GM12864 (cell line): ENCODE measurements around the gene HDAC7.
"Not testable (repeated sequence)": the region's sequence is repeated elsewhere in the genome, so short reads cannot be mapped to it uniquely, and the experiment has no call there.

Source experiments
- DNase-seq: peaks from one replicate; pipeline ENCODE4 v3.0.0-alpha.2; 2011; ENCODE audit warnings: low read depth
- H3K4me3 ChIP-seq: 2 replicates; pipeline ENCODE4 v1.5.1; 2011; ENCODE audit warnings: mild to moderate bottlenecking, low read depth, low read length, control low read depth
- TF ChIP-seq, protein P1 (sequence below): IDR thresholded peaks from 2 replicates; pipeline ENCODE4 v1.5.1; 2011; ENCODE audit warnings: low read depth, mild to moderate bottlenecking, moderate library complexity, low read length, control low read depth, inconsistent platforms; ENCODE audit errors: missing control alignments

HDAC7 gene

GRCh38 chr12:47818007-47818376 is 1.7 kb downstream of the HDAC7 start:
- TF ChIP-seq, protein P1, sequence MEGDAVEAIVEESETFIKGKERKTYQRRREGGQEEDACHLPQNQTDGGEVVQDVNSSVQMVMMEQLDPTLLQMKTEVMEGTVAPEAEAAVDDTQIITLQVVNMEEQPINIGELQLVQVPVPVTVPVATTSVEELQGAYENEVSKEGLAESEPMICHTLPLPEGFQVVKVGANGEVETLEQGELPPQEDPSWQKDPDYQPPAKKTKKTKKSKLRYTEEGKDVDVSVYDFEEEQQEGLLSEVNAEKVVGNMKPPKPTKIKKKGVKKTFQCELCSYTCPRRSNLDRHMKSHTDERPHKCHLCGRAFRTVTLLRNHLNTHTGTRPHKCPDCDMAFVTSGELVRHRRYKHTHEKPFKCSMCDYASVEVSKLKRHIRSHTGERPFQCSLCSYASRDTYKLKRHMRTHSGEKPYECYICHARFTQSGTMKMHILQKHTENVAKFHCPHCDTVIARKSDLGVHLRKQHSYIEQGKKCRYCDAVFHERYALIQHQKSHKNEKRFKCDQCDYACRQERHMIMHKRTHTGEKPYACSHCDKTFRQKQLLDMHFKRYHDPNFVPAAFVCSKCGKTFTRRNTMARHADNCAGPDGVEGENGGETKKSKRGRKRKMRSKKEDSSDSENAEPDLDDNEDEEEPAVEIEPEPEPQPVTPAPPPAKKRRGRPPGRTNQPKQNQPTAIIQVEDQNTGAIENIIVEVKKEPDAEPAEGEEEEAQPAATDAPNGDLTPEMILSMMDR = no peak
- DNase-seq = no peak
- H3K4me3 ChIP-seq = no peak overlapping the region; the same call in 1 of the 2 replicates

DNA sequence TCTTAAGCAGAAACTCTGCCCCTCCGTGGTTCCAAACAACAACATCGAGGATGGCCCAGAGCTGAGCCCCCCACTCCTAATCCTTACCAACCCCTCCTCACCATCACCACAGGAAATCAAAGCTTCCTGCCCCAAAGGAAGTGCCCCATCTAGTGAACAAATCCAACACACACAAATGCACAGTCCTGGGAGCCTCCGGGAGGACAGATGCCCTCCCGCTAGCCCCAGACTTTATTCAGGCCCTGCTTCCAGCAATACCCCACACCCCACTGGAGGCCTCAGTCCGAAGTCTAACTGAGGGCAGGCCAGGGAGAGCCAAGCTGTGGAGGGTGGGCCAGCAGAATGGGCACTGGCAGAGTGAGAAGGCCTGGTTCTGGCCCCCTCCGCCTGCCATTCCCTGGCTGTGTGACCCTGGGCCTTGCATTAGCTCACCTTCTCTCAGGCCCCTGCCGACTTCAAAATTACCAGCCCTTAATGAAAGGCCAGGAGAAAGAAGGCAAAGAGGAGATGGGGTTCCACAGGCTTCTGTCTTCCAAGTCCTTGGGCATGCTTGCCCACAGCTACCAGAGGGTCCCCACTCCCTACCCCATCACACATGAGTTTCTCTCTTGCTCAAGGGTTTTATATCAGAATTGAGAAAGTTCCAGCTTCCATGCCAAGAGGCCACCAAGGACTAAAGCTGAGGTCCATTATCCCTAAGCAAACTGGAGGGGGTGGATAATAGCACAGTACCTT is 2.3 kb downstream of the HDAC7 start:
- H3K4me3 ChIP-seq = no peak overlapping the region
- DNase-seq = no peak
- TF ChIP-seq, protein P1 = no peak

DNA sequence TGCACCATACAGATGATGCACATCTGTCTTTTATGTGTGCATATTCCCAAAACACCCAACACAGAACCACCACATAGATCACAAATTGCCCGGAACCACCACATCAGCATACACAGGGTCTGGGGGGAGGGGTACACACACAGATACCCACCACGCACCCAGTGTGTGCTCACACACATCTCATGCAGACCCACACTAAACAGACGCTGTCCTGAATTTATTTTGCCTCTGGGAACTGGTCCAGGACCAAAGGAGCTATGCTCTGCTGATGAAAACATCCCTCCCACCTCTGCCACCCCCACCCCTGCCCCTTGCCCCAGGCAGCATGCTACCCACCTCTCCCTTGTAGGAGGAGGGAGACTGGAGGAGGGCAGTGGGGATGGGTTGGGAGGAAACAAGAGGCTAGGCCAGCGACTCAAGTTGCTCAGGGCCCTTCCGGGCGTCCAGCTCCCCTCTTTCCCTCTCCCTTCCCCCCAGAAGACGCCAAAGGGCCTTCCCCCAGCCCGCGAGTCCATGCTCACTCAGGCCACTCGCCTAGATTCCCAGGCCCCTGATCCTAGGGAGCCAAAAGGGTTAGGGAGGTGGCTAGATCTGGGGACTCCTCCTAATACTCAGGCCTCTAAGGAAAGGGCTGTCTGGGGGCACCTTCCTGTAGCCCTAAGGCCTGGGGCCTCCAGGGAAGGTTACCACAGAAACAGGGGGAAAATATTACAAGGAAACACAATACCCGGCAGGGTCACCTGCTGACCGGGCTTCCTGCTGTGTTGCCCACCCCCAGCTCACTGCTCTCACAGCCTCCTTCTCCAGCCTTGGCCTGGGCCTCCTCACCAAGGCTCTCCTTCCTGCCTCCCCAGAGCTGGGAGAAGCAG is 3.1 kb downstream of the HDAC7 start:
- no peak overlapping the region for H3K4me3 ChIP-seq
- TF ChIP-seq, protein P1 = no peak
- no peak for DNase-seq

DNA sequence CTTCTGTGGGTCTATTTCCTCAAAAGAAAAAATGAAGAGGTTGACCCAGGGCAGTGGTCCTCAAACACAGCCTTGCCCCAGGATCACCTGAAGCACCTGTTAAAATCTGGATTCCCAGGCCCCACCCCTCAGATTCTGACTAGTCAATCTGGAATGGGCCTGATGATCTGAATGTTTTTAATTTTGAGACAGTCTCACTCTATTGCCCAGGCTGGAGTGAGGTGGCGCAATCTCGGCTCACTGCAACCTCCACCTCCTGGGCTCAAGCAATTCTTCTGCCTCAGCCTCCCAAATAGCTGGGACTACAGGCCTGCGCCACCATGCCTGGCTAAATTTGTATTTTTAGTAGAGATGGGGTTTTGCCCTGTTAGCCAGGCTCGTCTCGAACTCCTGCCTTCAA is 4.3 kb downstream of the HDAC7 start:
- not testable (repeated sequence) for DNase-seq, H3K4me3 ChIP-seq

DNA sequence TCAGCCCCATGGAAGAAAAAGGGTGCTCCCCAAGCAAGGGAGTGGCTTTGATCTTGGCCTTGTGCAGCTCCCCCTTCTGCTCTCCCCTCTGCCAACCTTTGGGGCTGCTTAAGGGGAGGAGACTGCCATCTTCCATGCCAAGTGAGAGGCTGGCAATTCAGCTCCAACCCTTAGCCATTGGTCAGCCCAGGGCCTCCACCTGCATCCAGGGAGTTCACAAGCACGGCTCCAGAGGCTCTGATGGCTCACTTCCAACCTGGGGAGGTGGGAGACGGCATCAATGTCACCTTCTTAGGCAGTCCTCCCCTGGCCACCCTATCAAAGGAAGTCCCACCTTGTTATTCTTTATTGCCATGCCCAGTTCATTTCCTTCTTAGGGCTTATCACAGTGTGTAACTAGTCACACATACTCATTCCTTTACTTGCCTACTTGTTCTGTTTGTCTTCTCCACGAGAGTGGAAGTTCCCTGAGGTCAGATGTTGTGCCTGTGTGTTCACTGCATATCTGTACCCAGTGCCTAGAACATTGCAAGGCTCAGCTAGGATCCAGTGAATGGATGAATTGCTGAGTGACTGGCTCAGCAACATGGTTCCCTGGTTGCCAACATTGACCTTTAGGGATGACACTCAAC is 5.0 kb downstream of the HDAC7 start:
- TF ChIP-seq, protein P1 = no peak
- DNase-seq = no peak
- H3K4me3 ChIP-seq = no peak overlapping the region

- DNase-seq = no peak
- H3K4me3 ChIP-seq = peak overlapping the region; percentile 46
Measured at GRCh38 chr12:47813511-47814196, 6.0 kb downstream of the HDAC7 start.

More at GRCh38 chr12:47813511-47814196, 6.0 kb downstream of the HDAC7 start:
- TF ChIP-seq, protein P1 = no peak
